ENCODE data around the gene FAM114A1.

GRCh38 chr4:38860788-38861424, 6.7 kb upstream of the FAM114A1 start:
- TF ChIP-seq CTCF (IDR thresholded peaks at IDR 0.05; ENCODE audit: low read depth, low read length) (peak; percentile 97), POLR2A (IDR thresholded peaks at IDR 0.05; ENCODE audit: extremely low read depth, insufficient read length) (no peak), MAX (IDR thresholded peaks at IDR 0.05; ENCODE audit: low read depth, low read length) (0 out of 2 replicates have a peak, but pooled peaks have one; percentile 10)
